Measurements from ENCODE around the gene FAM193A.

DNA sequence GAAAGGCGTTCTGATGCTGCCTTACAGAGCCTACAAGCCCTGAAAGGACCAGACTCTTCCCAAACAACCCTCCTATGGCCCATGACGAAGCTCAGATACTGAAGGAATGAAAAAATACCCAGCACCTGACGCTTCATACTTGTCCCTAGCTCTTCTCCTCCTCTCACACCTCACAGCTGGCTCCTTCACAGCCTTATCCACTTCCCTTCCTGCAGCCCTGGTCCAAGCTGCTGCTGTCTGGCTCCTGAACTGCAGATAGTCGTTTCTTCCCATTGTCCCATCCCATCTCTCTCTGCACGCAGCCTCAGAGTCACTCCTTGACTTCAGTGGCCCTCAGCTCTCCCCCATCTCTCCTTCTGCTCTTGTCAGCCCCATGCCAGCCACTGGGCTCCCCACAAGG lies 56.6 kb downstream of the FAM193A start:
- TF ChIP-seq YY1 (IDR thresholded peaks at IDR 0.05; ENCODE audit: low read depth) (no peak), EP300 (IDR thresholded peaks at IDR 0.05; ENCODE audit: borderline replicate concordance) (no peak), EGR1 (IDR thresholded peaks at IDR 0.05) (no peak), CEBPB (IDR thresholded peaks at IDR 0.05) (no peak), REST (IDR thresholded peaks at IDR 0.05; ENCODE audit: low read depth) (no peak)

All from Ishikawa (cell line).